Mucosa of descending colon (tissue), 3 donors: Measurements from ENCODE around the gene OR2W3. TPM values are rescaled to one million over a fixed set of nuclear protein-coding genes. Genes with fewer than 3 reads are reported as not detected.
"Not testable (repeated sequence)": the region's sequence is repeated elsewhere in the genome, so short reads cannot be mapped to it uniquely, and the experiment has no call there.

Experiments
- ATAC-seq: fragments of 200-7000 bp; cut with Tn5 transposase; one replicate; pipeline ENCODE4 v1.9.1; 2020; ENCODE audit warnings: mild to moderate bottlenecking, moderate library complexity
- DNase-seq, 3 donors: peaks; one replicate each; pipeline ENCODE4 v3.0.0-alpha.2; 2020
- H3K36me3 ChIP-seq: fragments of 200-600 bp; one replicate; pipeline ENCODE4 v1.8.0; 2021; ENCODE audit warnings: low read depth, mild to moderate bottlenecking
- H3K4me1 ChIP-seq: fragments of 200-600 bp; one replicate; pipeline ENCODE4 v1.8.0; 2021; ENCODE audit warnings: low read depth, mild to moderate bottlenecking
- H3K4me3 ChIP-seq: fragments of 200-600 bp; one replicate; pipeline ENCODE4 v1.8.0; 2021; ENCODE audit warnings: mild to moderate bottlenecking
- H3K9me3 ChIP-seq: fragments of 200-600 bp; one replicate; pipeline ENCODE4 v1.8.0; 2021; ENCODE audit warnings: mild to moderate bottlenecking
- intact Hi-C, 2 donors: fragments of 100-400 bp; cut with DNase I in 1 of 2; cut with micrococcal nuclease in 1 of 2; formaldehyde crosslinking; loops; one replicate each; pipeline versions ENCODE4 v1.11.0 to v1.11.1; 2022; cut with DNase I, micrococcal nuclease
- total RNA-seq, 3 donors: library from RNA; stranded (reverse); fragmentation: NEBNext Ultra II Directional in 2 of 3; extraction: Animal tissue kit (Norgen Biotek cat#: 25700) in 2 of 3; gene quantifications; one replicate each; pipeline versions ENCODE4 v1.2.1 to v1.2.4, GENCODE V29; 2021 to 2023
- TF ChIP-seq, protein P1 (sequence below): fragments of 200-600 bp; IDR thresholded peaks from one replicate; pipeline ENCODE4 v1.8.0; 2022; ENCODE audit warnings: antibody characterized with exemption, mild to moderate bottlenecking
- donor health status: DM: no; HTN: no; CAD: no; lungs with moderate emphysema.
- donor health status: DM: no; HTN: no; CAD: no.
- donor health status: DM: no; HTN: yes; CAD: no.

OR2W3 gene
- total RNA-seq, 3 donors from 2014 or later: 0.52 to 1.2 (median 0.53) TPM

GRCh38 chr1:247919952-247920351 lies 24.6 kb downstream of the OR2W3 start, which contains the start of gene OR2T8:
OR2T8 (plus strand) TSS chr1:247920252; CDS start chr1:247921018, 766 bp downstream.
- DNase-seq (no peak), ATAC-seq (no peak)
- Histone ChIP-seq H3K36me3 (no peaks in the 10 kb centered on the region), H3K4me1 (no peaks in the 10 kb centered on the region), H3K4me3 (no peak within 1 kb of the TSS), H3K9me3 (no peaks in the 10 kb centered on the region)
- TF ChIP-seq, protein P1, sequence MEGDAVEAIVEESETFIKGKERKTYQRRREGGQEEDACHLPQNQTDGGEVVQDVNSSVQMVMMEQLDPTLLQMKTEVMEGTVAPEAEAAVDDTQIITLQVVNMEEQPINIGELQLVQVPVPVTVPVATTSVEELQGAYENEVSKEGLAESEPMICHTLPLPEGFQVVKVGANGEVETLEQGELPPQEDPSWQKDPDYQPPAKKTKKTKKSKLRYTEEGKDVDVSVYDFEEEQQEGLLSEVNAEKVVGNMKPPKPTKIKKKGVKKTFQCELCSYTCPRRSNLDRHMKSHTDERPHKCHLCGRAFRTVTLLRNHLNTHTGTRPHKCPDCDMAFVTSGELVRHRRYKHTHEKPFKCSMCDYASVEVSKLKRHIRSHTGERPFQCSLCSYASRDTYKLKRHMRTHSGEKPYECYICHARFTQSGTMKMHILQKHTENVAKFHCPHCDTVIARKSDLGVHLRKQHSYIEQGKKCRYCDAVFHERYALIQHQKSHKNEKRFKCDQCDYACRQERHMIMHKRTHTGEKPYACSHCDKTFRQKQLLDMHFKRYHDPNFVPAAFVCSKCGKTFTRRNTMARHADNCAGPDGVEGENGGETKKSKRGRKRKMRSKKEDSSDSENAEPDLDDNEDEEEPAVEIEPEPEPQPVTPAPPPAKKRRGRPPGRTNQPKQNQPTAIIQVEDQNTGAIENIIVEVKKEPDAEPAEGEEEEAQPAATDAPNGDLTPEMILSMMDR: no peak
- intact Hi-C loops: no loop called here

DNA sequence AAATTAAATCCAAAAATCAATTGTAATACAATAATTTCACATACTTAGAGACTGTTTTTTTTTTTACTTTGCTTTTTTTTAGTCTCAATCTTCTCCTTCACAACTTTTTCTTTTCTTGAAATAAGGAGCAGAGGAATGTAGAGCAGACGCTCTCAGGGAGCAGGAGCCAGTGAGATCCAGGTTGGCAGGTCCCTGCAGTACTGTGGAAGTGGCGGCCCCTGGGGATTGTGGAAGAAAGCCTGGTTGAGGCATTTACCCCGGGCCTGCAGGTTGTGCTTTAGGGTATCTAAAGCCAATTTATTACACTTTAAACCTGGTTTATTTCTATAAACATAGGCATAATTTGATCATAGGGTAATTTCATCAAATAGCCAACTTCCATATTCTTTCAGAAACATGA lies 28.6 kb downstream of the OR2W3 start:
- ATAC-seq: no peak
- intact Hi-C loops: no loop called here

DNA sequence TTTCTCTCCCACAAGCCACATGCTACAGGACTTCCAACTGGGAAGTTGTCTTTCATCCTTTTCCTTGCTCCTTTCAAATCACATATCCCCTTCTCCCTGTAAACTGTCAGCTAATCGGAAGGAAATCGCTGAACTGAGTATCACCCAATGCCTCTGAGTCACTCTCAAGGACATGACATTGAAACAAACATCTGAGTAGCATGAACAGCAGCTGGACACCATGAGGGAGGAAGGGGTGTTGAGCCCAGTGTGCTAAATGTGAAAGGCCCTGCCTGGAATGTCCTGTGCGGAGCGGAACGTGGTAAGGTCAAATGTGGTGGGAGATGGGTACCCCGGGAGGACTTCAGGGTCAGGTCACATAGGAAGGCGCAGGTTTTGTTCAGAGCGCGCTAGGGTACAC lies 29.5 kb downstream of the OR2W3 start, which contains the start of gene OR2AJ1:
TSS of gene OR2AJ1 (plus strand) at position 22 of the 400 bp plus-strand sequence. CDS start 8,880 bp downstream, outside the sequence.
- Histone ChIP-seq H3K4me1 (no peaks in the 10 kb centered on the region), H3K36me3 (no peaks in the 10 kb centered on the region), H3K9me3 (no peaks in the 10 kb centered on the region), H3K4me3 (no peak within 1 kb of the TSS)
- intact Hi-C loops: no loop called here
- no peak for DNase-seq
- no peak for ATAC-seq
- TF ChIP-seq, protein P1: no peak

More for the DNA sequence above, 28.6 kb downstream of the OR2W3 start:
- no peak for DNase-seq
- Histone ChIP-seq H3K4me1 (no peaks in the 10 kb centered on the region), H3K36me3 (no peaks in the 10 kb centered on the region), H3K9me3 (no peaks in the 10 kb centered on the region), H3K4me3 (no peak overlapping the region)
- TF ChIP-seq, protein P1: no peak

DNA sequence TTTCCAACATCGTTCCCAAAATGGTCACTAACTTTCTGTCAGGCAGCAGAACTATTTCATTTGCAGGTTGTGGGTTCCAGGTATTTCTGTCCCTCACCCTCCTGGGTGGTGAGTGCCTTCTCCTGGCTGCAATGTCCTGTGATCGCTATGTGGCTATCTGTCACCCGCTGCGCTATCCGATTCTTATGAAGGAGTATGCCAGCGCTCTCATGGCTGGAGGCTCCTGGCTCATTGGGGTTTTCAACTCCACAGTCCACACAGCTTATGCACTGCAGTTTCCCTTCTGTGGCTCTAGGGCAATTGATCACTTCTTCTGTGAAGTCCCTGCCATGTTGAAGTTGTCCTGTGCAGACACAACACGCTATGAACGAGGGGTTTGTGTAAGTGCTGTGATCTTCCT lies 38.6 kb downstream of the OR2W3 start:
- Histone ChIP-seq H3K9me3 (peaks cover 18% of the 10 kb centered on the region), H3K36me3 (no peaks in the 10 kb centered on the region), H3K4me3 (no peak overlapping the region), H3K4me1 (no peaks in the 10 kb centered on the region)
- ATAC-seq (no peak), DNase-seq (no peak)
- intact Hi-C loops: no loop called here
- TF ChIP-seq, protein P1: no peak

DNA sequence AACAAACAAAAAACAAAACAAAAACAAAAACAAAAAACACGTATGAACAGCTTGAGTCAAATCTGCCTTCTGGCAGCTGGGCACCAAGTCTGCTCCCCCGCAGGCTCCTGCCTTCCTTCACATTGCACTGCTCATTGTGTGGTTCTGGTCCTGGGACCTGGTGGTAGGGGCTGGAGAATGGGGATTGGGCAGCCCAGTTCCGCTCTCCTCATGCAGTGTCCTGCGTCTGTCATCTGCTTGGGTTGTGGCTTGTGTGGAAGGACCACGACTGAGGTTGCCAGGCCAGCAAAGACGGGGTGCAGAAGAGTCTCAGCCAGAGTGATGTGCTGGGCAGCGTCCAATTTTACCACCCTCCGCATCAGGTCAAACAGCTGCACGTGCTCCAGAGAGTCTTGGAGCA lies 40.4 kb downstream of the OR2W3 start:
- Histone ChIP-seq H3K4me1 (no peaks in the 10 kb centered on the region), H3K36me3 (no peaks in the 10 kb centered on the region), H3K9me3 (peaks cover 18% of the 10 kb centered on the region), H3K4me3 (no peak overlapping the region)
- DNase-seq (no peak), ATAC-seq (no peak)
- TF ChIP-seq, protein P1: no peak
- intact Hi-C loops: no loop called here

- Histone ChIP-seq H3K9me3 (peaks cover 14% of the 10 kb centered on the region), H3K4me1 (no peaks in the 10 kb centered on the region), H3K36me3 (no peaks in the 10 kb centered on the region), H3K4me3 (no peak overlapping the region)
- ATAC-seq: no peak
- intact Hi-C loops: no loop called here
- no peak for DNase-seq
- TF ChIP-seq, protein P1: no peak
These were observed 41.0 kb downstream of the OR2W3 start for GRCh38 chr1:247936415-247936814.

DNA sequence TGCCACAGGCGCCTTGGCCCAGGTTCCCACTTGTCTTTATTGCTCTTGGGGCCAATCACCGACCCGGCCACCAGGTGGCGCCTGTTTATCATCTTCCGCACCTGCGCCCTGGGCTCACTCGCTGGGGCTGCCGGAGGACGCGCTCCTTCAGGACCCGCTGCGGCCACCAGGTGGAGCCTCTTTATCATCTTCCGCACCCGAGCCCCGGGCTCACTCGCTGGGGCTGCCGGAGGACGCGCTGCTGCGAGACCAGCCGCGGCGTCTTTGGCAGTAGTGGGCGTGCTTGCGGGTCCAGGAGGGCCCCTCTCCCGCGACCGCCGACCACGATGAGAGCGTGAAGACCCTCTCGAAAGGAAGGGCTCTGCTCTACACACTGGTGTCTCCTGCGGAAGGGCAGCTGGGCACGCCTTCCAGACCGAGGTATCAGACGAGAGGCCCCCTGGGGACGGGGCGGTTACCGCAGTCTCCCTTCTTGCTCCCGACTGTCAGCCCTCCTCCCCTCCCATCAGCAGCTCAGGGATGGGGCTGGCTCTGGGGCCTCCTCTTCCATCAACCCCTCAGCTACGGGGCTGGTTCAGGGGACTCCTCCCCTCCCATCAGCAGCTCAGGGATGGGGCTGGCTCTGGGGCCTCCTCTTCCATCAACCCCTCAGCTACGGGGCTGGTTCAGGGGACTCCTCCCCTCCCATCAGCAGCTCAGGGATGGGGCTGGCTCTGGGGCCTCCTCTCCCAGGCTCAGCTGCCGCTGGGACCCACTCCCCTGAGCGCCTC lies 41.8 kb downstream of the OR2W3 start:
- peak; percentile 91 for ATAC-seq
- H3K36me3 ChIP-seq, H3K4me1 ChIP-seq, intact Hi-C loops, H3K4me3 ChIP-seq: not testable (repeated sequence)
- peaks cover 17% of the 10 kb centered on the region for H3K9me3 ChIP-seq
- peak; percentile 47 to 80 (median 47) for DNase-seq
